Ovary (tissue), 3 donors: ENCODE results near the gene NID2.

ENCODE experiments used
- POLR2A ChIP-seq: fragments of 450-650 bp; IDR thresholded peaks from one replicate; pipeline ENCODE4 v1.6.1; 2017; ENCODE audit warnings: antibody characterized with exemption, mild to moderate bottlenecking, moderate library complexity
- TF ChIP-seq, protein P1 (sequence below), 3 donors: fragments of 450-650 bp in 2 of 3; fragments of 200-600 bp in 1 of 3; IDR thresholded peaks; one replicate each; pipeline versions ENCODE4 v1.5.1 to v1.8.0; 2016 to 2022; ENCODE audit warnings: antibody characterized with exemption in 3 of 3, mild to moderate bottlenecking in 1 of 3
- donor health status: DM: no; HTN: no; CAD: no.

DNA sequence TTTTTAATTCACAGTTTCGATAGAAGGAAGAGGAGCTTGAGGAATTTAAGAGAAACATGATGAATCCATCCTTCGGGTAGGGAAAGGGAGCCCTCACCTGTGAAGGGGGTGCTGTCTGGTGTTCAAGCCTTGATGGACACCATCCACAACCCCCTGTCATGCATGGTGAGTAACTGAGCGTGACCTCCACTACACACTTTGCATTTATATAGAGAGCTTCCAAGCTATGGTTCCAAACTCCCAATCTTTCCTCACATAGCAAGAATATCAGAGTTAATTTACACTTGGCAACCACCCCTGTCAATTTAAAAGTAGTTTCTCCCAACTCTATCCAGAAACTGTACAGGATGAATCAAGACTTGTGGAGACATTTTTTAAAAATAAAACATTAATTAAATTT, 13.1 kb upstream of the NID2 start:
- no peak for TF ChIP-seq POLR2A
- TF ChIP-seq, protein P1, sequence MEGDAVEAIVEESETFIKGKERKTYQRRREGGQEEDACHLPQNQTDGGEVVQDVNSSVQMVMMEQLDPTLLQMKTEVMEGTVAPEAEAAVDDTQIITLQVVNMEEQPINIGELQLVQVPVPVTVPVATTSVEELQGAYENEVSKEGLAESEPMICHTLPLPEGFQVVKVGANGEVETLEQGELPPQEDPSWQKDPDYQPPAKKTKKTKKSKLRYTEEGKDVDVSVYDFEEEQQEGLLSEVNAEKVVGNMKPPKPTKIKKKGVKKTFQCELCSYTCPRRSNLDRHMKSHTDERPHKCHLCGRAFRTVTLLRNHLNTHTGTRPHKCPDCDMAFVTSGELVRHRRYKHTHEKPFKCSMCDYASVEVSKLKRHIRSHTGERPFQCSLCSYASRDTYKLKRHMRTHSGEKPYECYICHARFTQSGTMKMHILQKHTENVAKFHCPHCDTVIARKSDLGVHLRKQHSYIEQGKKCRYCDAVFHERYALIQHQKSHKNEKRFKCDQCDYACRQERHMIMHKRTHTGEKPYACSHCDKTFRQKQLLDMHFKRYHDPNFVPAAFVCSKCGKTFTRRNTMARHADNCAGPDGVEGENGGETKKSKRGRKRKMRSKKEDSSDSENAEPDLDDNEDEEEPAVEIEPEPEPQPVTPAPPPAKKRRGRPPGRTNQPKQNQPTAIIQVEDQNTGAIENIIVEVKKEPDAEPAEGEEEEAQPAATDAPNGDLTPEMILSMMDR (IDR thresholded peaks at IDR 0.05): no peak
